Measurements from ENCODE around the gene CDH23. TPM values are rescaled to one million over a fixed set of nuclear protein-coding genes. Genes with fewer than 3 reads are reported as not detected.

The CDH23 gene
- total RNA-seq, 1 donor from 2014 or later, result 4.5 TPM

GRCh38 chr10:71496927-71497762 is 100.4 kb downstream of the CDH23 start:
- intact Hi-C loops (cut with micrococcal nuclease), result no loop called here

GRCh38 chr10:71497763-71498326 is 101.1 kb downstream of the CDH23 start:
- no peak overlapping the region for H3K27ac ChIP-seq (replicated peaks)

More at GRCh38 chr10:71496927-71497762, 100.4 kb downstream of the CDH23 start:
- Histone ChIP-seq H3K4me3 (no peak overlapping the region), H3K36me3 (no peaks in the 10 kb centered on the region), H3K4me1 (no peaks in the 10 kb centered on the region), H3K9me3 (replicated peaks) (no peaks in the 10 kb centered on the region), H3K27me3 (ENCODE audit: low read depth) (no peaks in the 10 kb centered on the region), H3K27ac (replicated peaks) (no peak overlapping the region)
- TF ChIP-seq, protein P1, sequence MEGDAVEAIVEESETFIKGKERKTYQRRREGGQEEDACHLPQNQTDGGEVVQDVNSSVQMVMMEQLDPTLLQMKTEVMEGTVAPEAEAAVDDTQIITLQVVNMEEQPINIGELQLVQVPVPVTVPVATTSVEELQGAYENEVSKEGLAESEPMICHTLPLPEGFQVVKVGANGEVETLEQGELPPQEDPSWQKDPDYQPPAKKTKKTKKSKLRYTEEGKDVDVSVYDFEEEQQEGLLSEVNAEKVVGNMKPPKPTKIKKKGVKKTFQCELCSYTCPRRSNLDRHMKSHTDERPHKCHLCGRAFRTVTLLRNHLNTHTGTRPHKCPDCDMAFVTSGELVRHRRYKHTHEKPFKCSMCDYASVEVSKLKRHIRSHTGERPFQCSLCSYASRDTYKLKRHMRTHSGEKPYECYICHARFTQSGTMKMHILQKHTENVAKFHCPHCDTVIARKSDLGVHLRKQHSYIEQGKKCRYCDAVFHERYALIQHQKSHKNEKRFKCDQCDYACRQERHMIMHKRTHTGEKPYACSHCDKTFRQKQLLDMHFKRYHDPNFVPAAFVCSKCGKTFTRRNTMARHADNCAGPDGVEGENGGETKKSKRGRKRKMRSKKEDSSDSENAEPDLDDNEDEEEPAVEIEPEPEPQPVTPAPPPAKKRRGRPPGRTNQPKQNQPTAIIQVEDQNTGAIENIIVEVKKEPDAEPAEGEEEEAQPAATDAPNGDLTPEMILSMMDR (IDR thresholded peaks at IDR 0.05; ENCODE audit: borderline replicate concordance), result no peak
- DNase-seq, result no peak

GRCh38 chr10:71501402-71501801 is 104.7 kb downstream of the CDH23 start:
- TF ChIP-seq, protein P1 (IDR thresholded peaks at IDR 0.05; ENCODE audit: borderline replicate concordance), result no peak
- intact Hi-C loops (cut with micrococcal nuclease), result no loop called here
- no peak for DNase-seq
- Histone ChIP-seq H3K27me3 (ENCODE audit: low read depth) (no peaks in the 10 kb centered on the region), H3K4me1 (no peaks in the 10 kb centered on the region), H3K9me3 (replicated peaks) (no peaks in the 10 kb centered on the region), H3K27ac (replicated peaks) (no peak overlapping the region), H3K36me3 (no peaks in the 10 kb centered on the region), H3K4me3 (no peak overlapping the region)

More at GRCh38 chr10:71497763-71498326, 101.1 kb downstream of the CDH23 start:
- no peaks in the 10 kb centered on the region for H3K9me3 ChIP-seq (replicated peaks)
- H3K36me3 ChIP-seq, result no peaks in the 10 kb centered on the region
- H3K27me3 ChIP-seq (ENCODE audit: low read depth), result no peaks in the 10 kb centered on the region
- DNase-seq, result no peak
- TF ChIP-seq, protein P1 (IDR thresholded peaks at IDR 0.05; ENCODE audit: borderline replicate concordance), result no peak
- intact Hi-C loops (cut with micrococcal nuclease), result no loop called here
- H3K4me3 ChIP-seq, result no peak overlapping the region
- H3K4me1 ChIP-seq, result no peaks in the 10 kb centered on the region

DNA sequence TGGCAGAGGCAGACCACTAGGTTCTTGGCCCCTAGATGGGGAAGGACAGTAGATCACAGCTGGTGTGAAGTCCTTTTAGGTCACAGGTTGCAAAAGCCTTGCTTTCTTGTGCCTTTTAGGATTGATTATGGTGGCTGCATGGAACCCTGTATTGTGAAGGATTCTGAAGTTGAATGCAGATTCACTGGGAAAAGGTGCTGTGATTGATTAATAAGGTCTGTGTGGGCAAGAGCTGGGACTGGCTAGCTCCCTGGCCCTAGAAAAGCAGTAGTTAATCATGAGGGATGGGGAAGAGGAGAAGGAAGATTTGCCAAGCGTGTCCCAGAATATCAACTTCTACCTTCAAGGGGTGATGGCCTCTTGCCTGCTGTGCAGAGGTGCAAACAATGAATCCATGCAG is 105.5 kb downstream of the CDH23 start:
- no peaks in the 10 kb centered on the region for H3K4me1 ChIP-seq
- H3K27me3 ChIP-seq (ENCODE audit: low read depth), result no peaks in the 10 kb centered on the region
- TF ChIP-seq, protein P1 (IDR thresholded peaks at IDR 0.05; ENCODE audit: borderline replicate concordance), result no peak
- intact Hi-C loops (cut with micrococcal nuclease), result no loop called here
- H3K4me3 ChIP-seq, result no peak overlapping the region
- H3K27ac ChIP-seq (replicated peaks), result no peak overlapping the region
- H3K36me3 ChIP-seq, result no peaks in the 10 kb centered on the region
- no peak for DNase-seq
- no peaks in the 10 kb centered on the region for H3K9me3 ChIP-seq (replicated peaks)

DNA sequence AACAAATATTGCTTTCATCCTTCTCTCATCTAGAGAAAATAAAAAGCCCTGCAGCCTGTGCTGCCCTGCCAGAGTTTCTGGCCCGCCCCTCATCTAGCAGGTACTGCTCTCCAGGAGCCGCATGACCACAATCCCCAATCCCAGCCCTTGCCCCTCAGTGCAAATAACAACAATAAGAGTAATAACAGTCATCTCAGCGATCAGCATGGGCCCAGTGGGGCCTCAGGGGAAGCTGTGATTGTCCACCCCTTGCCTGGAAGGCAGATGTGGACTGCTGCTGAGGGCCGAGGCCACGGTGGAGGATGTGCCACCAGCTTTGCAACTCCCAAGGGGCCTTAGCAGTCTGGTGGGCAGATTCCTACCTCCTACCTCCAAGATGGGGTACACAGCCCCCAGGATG is 106.1 kb downstream of the CDH23 start:
- H3K36me3 ChIP-seq, result no peaks in the 10 kb centered on the region
- no peaks in the 10 kb centered on the region for H3K9me3 ChIP-seq (replicated peaks)
- H3K27ac ChIP-seq (replicated peaks), result no peak overlapping the region
- intact Hi-C loops (cut with micrococcal nuclease), result no loop called here
- no peak overlapping the region for H3K4me3 ChIP-seq
- TF ChIP-seq, protein P1 (IDR thresholded peaks at IDR 0.05; ENCODE audit: borderline replicate concordance), result no peak
- no peaks in the 10 kb centered on the region for H3K4me1 ChIP-seq
- H3K27me3 ChIP-seq (ENCODE audit: low read depth), result no peaks in the 10 kb centered on the region
- no peak for DNase-seq
